ENCODE measurements around the gene HNMT.
"Not testable (repeated sequence)": the region's sequence is repeated elsewhere in the genome, so short reads cannot be mapped to it uniquely, and the experiment has no call there.

Gene HNMT

DNA sequence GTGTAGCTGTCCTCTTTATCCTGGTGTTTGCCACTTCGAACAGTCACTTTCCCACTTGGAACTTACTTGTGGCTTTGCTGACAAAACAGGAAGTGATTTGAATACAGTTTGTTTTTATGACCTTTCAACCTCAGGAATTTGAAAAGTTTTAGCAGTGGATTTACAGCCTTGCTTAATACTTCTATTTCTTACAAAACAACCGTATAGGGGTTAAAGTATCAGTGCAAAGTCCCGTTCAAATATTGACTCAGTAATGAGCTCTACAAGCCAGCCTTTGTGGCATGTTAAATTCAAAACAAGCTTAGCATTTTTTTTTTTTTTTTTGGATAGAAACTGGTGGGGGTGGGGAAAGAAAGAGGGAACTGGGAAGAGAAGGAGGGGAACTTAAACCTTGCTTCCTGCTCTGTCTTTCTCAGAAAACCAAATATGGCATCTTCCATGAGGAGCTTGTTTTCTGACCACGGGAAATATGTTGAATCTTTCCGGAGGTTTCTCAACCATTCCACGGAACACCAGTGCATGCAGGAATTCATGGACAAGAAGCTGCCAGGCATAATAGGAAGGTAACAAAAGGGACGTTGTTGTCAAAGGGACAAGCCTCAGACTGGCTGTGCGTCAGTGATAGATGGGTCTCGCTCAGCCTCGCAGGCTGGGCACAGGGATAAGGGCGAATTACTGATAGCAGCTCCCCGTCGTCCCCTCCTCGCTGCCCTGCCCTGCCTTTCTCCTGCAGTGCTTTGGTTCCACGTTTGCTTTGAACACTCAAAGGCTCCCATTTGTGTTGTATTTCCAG lies at the start of gene HNMT:
HNMT (plus strand) TSS at position 408 of the 793 bp plus-strand sequence; CDS start at position 427, 19 bp downstream.
- DNase-seq, result peak in 52 of 58 donors; percentile 2 to 73 (median 36)

DNA sequence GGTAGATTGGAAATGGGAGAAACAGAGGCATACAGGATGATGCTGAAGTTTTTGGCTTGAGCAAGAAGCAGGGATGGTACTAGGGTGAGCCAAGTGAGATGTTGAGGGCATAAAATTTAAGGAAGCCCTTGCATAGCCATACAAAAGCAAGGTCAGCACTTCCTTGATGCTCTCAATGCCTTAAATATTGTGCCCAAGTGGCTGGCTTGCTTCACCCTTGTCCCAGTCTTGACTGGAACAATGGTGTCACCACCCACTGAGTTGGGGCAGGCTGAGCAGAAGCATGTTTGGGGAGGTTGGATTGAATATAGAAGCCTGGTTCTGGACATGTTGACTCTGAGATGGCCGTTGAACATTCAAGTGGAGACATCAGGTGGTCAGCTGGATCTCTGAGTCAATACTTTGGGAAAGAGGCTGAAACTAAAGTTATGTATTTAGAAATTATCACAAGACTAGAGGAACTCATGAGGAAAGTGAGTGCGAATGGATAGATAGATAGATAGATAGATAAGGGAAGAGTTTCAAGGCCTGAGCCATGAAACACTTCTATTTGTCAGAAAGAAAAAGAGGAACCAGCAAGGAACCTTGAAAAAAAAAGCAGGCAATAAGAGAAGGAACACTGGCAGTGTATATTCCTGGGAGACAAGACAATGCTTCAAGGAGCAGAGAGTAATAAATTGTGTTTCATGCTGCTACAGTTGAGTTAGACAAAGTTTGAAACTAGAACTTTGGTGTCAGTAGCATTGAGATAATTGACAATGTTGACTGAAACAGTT lies 43.0 kb upstream of the HNMT start:
- DNase-seq, result no peak

DNA sequence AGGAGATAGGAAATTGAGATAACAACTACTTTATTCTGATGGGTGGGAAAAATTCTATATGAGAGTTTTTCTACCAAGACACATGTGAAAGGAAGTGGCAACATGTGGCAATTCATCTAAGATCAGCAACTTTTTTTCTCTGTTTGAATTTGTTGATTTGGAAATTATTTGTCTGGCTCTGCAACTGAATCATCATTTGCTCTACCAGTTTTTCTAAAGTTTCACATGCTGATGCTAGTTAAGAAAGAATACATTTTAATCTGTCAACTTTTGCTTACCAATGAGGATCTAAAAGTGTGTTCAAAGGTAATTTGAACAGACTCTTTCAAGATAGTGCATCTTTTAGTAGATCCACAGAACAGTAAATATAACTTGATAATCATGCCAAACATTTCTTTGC lies 42.1 kb upstream of the HNMT start:
- DNase-seq, result not testable (repeated sequence)

DNA sequence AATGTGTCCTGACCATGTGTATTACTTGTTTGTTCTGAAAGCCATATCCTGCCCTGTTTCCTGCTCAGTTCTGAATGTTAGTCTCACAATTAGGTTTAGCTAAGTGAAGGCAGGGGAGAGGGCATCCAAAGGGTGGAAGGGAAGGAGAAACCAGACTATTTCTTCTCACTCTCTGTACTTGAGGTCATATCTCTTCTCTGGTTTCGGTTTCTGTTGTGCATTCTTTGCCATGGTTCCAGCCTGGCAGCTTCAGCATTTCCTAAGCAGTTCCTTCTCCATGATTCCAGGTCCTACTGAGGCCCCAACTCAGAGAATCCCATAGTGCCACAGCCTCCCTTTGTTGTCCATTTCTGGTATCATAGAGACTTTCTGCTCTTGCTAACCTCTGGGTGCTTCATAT lies 40.3 kb upstream of the HNMT start:
- no peak for DNase-seq

DNA sequence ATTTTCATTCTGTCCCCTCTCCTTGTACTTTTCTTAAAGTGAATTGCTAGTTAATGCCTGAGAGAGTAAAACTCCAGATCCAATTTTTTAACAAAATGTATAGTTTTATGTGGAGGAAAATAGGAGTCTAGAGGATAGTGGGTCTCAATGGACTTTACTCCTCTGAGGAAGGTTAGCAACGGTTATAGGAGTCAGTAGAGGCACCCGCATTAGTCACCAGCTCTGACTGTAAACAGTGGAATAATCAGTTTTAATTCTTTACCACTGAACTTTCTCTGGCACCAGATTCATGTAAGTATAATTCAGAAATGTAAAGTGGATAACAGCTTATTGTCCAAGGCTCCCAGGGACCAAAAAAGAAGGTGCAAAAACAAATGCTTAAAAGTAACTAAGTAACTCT lies 38.7 kb upstream of the HNMT start:
- no peak for DNase-seq

DNA sequence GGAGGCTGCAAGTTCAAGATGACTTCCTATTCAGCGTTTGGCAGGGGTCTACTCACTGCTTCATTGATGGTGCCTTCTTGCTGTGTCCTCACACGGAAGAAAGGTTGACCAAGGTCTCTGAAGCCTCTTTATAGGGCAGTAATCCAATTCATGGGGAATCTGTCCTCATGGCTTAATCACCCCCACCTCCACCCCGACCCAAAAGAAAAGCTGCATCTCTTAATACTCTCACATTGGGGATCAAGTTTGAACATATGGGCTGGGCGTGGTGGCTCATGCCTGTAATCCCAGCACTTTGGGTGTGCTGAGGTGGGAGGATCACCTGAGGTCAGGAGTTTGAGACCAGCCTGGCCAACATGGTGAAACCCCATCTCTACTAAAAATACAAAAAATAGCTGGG lies 36.4 kb upstream of the HNMT start:
- no peak for DNase-seq

DNA sequence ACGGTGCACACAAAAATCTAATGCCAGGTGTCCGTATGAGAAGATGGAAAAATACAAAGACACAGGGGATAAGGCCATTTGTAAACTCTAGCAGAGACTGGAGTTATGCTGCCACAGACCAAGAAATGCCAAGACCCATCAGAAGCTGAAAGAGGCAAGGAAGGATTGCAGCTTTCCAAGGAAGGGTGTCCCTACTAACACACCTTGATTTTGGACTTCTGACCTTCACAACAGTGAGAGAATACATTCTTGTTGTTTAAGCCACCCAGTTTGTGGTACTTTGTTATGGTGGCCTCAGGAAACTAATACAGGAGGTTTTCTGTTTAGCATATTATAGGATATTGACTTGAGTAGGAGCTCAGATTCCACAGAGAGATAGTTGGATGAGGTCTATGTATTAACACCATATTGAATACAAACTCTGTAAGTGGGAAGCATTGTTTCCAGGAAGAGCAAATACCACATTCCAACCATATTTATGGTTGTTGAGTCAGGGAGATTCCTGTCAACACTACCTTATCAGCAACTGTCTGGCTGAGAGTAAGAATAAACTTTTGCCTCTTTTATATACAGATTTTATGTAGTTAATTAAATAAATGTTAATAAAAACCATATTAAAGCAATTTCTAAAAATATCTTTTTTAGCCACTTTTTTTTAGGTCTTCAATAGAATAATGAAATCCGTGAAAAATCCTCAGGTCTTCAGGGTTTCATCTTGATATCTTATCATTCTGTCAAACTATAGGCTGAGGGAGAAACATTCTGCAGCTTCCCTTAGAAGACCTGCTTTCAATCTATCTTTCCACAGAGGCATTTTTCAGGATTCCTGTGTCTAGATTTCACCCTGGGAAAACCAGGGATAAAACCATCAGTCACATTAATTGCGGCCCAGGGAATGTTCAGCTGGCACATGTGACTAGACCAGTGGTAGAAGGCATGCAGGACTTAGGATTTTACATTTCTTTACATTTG lies 35.4 kb upstream of the HNMT start:
- DNase-seq, result no peak

DNA sequence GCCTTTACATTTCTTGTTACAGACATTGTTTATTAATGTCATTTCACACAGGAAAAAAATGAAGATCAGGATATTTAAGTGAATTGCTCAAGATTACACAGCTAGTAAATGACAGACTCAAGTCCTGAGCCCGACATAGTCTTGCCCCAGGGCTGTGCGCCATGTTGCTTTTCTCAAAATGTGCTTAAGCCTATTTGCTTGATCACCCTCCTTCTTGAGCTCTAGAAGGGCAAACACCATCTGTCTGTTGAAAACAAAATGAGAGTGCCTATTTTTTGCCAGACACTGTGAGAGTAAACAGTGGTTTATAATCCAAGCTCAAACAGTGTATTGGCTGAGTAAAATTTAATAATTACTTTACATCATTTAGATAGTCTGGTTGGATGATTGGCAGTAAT lies 34.8 kb upstream of the HNMT start:
- DNase-seq, result no peak

DNA sequence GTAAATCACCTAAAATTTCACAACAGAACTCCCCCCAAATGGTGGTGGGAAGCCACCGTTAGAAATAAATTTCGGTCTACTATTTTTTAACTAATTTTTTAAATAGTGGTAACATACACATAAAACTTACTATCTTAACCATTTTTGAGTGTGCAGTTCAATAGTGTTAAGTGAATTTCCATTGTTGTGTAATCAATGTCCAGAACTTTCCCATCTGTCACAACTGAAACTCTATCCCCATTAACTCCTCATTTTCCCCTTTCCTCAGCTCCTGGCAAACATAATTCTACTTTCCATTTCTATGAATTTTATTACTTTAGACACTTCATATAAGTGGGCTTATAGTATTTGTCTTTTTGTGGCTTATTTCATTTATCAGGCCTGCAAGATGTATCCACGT lies 34.1 kb upstream of the HNMT start:
- no peak for DNase-seq

DNA sequence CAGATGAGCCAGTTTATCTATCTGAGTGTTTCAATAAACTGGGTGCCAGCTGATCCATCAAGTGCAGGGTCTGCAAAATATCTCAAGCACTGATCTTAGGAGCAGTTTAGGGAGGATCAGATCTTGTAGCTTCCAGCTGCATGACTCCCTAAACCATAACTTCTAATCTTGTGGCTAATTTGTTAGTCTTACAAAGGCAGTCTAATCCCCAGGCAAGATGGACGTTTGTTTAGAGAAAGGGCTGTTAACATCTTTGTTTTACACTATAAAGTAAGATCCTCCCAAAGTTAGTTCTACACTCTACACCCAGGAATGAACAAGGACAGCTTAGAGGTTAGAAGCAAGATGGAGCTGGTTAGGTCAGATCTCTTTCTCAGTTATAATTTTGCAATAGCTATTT lies 28.7 kb upstream of the HNMT start:
- DNase-seq, result no peak

DNA sequence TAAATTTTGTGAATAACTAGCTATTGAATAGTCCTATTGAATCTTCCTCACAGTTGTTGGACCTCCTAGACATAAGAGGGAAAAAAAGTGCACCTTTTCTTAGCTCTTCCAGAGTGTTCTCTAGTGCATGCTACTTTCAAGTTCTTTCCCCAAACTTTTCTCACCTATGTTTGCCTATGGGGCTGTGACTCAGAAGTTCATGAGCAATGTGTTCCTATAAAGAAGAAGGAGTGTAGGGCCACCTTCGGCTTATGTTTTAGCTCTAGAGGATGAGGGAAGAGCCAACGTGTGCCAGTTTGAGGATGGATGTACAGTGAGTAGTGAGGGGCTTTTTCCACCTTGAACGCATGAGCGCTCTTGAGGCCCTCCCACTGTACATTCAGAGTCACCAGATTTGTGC lies 27.0 kb upstream of the HNMT start:
- no peak for DNase-seq

DNA sequence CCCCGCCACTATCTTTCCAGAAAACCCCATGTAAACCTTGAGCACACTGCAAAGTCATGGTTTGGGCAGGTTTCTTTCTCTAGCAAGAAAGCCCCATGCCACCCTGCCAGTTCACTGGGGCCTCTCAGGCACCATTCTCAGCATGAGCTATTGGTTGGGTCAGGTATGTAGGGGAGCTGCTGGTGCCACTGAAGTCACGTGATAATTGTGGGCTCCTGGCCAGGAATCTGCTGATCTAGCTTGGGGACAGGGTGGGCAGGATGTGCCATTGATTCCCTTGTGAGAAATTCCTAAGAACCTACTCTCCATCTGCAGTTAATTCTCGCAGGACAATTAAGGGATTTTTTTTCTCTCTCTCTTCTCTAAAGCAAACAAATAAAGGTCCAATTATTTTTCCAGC lies 26.5 kb upstream of the HNMT start:
- no peak for DNase-seq

DNA sequence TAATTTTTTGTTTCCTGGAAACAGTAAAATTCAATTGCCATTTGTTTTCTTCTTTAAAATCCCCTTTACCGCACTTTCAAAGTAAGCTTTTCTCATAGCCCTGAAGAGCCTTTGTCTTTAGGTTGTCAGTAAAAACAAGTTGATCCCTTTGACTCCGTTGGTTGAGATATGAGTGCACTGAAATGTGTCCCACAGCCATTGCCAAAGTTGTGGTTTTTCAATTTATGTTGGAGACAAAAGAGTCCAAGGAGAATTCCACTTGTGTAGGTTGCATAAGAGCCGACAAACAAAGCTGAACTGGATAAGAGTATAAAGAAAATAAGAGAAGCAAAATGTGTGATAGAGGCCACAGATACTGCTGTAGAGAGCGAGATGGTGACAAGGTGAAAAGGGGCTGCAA lies 26.1 kb upstream of the HNMT start:
- no peak for DNase-seq

DNA sequence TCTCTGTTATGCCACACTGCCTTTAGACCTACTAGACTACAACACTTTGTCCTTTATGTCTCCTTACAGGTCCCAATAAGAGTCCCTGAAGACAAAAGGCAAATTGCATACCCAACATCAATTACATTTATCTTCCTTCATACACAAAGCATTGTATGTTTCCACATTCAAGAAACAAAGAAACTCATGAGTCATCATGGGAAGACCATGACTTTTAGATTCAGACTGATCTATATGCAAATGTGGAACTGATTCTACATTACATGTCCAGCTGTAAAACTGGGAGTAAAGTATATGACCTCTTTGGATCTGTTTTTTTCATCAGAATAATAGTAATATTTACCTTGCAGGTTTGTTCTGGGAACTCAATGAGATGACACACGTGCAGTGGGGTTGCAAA lies 25.2 kb upstream of the HNMT start:
- no peak for DNase-seq

DNA sequence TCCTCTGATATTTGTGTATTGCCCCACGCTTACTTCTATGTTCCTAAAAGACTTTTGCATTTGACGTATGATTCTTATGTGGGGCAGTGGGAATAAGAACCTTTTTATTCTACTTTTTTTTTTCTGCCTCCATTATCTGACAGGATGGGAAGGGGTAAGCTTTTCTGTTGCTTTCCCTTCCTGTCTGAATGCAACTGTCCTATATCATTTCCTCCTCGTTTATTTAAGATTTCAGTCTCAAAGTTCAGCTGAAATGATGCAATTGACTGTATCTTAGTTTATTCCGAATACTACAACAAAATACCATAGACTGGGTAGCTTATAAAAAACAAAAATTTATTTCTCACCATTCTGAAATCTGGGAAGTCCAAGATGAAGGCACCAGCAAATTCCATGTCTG lies 24.1 kb upstream of the HNMT start:
- no peak for DNase-seq

DNA sequence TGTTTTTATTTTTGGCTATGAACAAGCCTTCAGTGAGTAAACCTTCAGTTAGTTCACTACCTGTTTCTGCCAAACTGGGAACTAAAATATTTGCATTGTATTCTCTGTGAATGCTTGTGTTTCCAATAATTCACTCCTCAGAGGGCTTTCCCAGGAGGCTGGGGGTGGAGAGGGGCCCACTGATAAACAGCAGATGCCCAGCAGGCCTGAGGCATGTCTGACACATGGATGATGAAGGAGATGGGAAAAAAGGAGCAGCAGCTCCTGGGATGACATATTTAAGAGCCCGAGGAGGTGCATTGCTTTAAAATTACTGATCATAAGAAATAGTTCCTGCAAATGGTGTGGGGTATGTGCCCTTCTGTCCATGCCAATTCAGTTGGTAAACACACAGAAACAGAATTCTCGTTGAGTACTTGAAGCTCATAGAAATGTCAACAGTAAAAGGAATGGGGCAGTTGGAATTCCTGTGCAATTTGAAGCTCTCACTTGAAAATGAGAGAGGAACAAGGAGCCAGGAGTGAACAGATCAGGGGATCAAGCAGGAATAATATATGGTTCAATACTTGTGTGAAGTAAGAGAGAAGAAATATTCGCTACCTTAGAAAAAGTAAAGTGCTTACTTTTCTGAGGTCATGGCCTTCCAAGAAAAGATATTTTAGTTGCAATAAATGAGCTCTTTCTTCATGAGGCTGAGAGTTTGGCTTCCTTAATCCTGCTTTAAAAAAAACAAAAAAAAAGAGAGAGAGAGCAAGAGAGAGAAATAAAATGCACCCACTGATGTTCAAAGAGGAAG lies 22.0 kb upstream of the HNMT start:
- DNase-seq, result no peak

DNA sequence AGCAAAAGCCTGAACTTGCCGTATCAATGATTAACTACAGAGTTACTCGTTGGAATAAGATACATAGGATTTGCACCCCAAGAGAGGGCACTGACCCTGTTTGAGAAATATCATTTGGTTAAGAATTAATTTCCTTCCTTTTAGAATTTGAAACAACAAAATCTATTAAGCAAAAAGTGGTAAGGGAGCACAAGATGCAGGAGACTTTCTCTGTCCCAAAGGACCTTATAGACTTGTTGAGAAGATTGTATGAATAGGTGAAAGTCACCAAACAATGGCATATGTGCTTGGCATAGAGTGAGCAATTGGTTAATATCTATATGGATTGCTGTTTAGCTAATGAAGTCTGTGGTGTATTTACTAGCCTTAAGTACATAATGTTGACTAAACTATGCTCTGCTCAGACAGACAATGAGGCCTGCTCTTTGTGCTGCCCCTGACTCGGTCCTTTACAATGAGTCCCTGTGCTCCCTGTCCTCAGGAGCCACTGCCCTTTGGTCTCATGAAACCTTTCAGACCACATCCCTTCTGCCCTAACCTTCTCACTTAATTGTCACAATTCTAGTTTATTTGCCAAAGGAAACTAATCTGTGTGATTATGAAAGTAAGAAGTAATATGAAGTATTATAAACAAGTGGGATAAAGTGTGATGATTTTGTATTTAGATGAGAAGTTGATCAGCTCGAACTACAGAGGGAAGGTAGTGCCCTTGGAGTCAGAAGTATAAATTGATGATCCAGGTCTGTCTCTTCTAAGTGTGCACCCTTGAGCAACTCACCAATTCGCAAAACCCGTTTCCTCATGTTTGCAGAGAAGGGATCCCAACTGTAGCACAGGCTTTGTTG lies 21.2 kb upstream of the HNMT start:
- DNase-seq, result no peak

DNA sequence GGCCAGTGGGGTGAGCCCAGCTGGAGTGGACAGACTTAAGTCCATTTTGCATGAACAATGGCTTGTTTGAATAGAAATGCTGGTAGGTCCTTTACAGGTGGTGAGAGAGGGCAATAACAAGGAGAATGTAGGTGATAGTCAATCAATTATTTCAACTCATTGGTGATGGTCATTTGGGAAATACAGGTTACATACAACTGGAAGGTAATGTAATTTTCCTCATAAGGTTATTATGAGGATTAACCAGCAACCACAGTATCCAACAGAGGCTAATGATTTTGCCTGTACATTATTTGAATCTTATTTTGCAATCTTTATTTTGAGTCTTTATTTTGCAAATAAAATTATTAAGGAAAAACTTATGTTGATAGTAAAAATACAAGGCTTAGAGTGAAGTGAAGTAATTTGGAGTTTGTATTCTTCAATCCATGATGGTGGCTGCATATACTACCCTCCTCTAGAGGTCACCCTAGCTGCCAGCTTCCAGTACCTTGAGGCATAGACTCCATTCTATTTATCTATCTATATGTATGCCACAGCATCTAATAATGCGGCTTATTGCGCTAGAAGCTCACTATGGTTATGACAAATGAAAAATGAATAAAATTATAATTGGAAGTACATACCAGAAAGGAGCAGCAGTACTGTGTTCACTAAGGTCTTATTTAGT lies 20.5 kb upstream of the HNMT start:
- no peak for DNase-seq

DNA sequence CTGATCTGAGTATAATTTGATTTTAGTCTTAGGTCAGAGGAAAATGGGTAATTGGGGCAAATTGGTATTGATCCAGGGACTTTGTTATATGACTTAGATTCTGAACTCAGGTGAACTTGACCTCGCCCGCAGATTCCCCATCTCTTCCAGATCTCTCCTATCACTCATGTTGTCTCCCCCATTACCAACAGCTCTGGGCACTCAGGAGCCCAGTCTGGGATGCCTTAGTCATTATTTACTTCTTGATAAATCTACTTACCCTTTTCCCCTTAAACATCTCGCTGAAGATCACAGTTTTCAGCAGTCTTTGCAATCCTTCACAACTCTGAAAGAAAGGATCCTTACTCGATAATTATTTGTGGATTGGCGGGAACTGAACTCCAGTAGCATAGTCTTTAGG lies 19.6 kb upstream of the HNMT start:
- no peak for DNase-seq

All from anterior cingulate cortex (tissue), 58 donors.